Raji (cell line): ENCODE measurements around the gene PHOX2B.

ENCODE experiments used
- POLR2A ChIP-seq: IDR thresholded peaks from 2 replicates; pipeline ENCODE4 v1.6.1; 2011; ENCODE audit warnings: low read depth, low read length, control low read depth; ENCODE audit not compliant: insufficient read depth

The PHOX2B gene

GRCh38 chr4:41734371-41734770 lies 14.2 kb downstream of the PHOX2B start:
- no peak for TF ChIP-seq POLR2A

- no peak for TF ChIP-seq POLR2A
Measured at GRCh38 chr4:41731569-41732126, 16.9 kb downstream of the PHOX2B start.

GRCh38 chr4:41728573-41728913 lies 20.0 kb downstream of the PHOX2B start:
- no peak for TF ChIP-seq POLR2A

- no peak for TF ChIP-seq POLR2A
Measured at GRCh38 chr4:41727861-41728572, 20.5 kb downstream of the PHOX2B start.

GRCh38 chr4:41725254-41725653 lies 23.3 kb downstream of the PHOX2B start:
- no peak for TF ChIP-seq POLR2A

GRCh38 chr4:41723286-41723685 lies 25.2 kb downstream of the PHOX2B start:
- TF ChIP-seq POLR2A = no peak

GRCh38 chr4:41722181-41722580 lies 26.3 kb downstream of the PHOX2B start:
- no peak for TF ChIP-seq POLR2A

- no peak for TF ChIP-seq POLR2A
Measured at GRCh38 chr4:41719417-41719816, 29.1 kb downstream of the PHOX2B start.

- TF ChIP-seq POLR2A = no peak
Measured at GRCh38 chr4:41718907-41719306, 29.6 kb downstream of the PHOX2B start.

GRCh38 chr4:41715155-41715554 lies 33.4 kb downstream of the PHOX2B start:
- TF ChIP-seq POLR2A = no peak

- TF ChIP-seq POLR2A = no peak
Measured at GRCh38 chr4:41714364-41715000, 34.0 kb downstream of the PHOX2B start.

GRCh38 chr4:41713768-41714167 lies 34.8 kb downstream of the PHOX2B start:
- TF ChIP-seq POLR2A = no peak

GRCh38 chr4:41712425-41712824 lies 36.1 kb downstream of the PHOX2B start:
- TF ChIP-seq POLR2A = no peak

- TF ChIP-seq POLR2A = no peak
Measured at GRCh38 chr4:41709844-41710481, 38.6 kb downstream of the PHOX2B start.

- no peak for TF ChIP-seq POLR2A
Measured at GRCh38 chr4:41703785-41704184, 44.7 kb downstream of the PHOX2B start.

- no peak for TF ChIP-seq POLR2A
Measured at GRCh38 chr4:41702770-41703169, 45.8 kb downstream of the PHOX2B start.
